Ramos (cell line): ENCODE results near the gene TM4SF4.

Experiments
- in situ Hi-C: fragments of 300-500 bp; cut with MboI; formaldehyde crosslinking; loops from one replicate; pipeline ENCODE4 v1.14.3; 2022; ENCODE audit warnings: low sequenced_read_pairs; ENCODE audit not compliant: unreplicated experiment

Gene TM4SF4

GRCh38 chr3:149536429-149536828 lies 61.9 kb downstream of the TM4SF4 start:
- in situ Hi-C loops, result no loop called here

GRCh38 chr3:149538371-149538770 lies 63.9 kb downstream of the TM4SF4 start:
- in situ Hi-C loops, result no loop called here

DNA sequence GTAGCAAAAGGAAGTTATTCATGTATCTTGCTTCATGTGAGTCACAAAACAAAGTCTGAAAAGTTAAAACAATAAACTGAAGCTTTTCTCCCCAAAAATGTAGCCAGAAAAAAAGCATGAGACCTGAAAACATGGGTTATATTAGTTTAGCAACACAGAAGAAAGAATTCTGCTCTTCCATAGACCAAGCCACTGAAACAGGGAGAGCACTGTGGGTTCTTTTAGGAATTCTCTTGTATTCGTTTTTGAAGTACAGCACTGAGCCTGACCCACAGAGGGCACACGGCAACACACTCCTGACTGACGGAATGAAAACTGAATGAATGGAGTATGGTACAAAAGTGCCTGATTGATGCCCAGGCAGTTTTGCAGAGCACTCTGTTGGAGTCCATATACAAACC lies 66.6 kb downstream of the TM4SF4 start:
- in situ Hi-C loops, result no loop called here

GRCh38 chr3:149542375-149543312 lies 68.1 kb downstream of the TM4SF4 start:
- in situ Hi-C loops, result no loop called here

GRCh38 chr3:149545049-149545448 lies 70.6 kb downstream of the TM4SF4 start:
- in situ Hi-C loops, result no loop called here

DNA sequence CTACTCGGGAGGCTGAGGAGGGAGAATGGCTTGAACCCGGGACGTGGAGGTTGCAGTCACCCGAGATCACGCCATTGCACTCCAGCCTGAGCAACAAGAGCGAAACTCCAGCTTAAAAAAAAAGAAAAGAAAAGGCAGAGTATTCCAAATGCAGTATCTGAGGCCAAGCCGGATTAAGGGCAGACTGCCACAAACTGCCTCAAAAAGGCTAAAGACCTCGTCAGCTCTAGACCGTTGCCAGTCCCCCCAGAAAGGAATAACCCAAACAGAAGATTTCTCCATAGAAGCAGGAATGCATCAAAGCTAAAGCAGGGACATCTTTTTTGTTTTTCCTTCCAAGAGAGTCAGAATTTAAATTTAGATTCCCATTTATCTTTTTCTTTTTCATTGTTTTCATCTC lies 72.9 kb downstream of the TM4SF4 start:
- in situ Hi-C loops, result no loop called here

DNA sequence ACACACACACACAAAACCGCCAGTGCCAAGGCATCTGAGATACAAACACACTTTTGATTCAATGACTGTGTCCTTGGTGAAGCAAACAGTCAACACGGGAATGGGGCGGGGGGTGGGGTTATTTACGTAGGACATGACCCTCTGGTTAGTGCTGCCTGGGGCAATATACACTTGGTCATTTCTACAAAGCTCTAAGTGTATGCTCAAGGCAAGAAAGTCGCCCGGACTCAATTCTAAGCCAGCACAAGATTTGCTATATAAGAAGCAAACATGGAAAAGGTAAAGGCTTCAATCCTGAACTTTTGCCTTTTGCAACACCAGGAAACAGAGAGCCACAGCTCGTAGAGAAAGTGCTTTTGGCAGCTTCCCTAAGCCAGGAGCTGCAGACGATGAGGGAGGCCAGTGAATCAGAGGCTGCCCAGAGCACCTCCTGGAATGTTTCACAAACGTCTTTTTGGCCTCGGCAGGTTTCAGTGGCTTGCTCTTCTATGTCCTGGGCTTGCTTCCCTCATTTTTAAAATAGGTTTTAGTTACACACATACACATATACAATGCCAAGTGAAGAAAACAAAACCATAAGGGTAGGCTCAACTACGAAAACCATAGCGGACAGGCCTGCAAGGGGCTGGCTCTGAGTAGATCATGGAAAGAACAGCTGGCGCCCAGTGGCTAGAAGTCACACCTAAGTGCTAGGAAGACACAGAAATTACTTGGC lies 73.6 kb downstream of the TM4SF4 start:
- in situ Hi-C loops, result no loop called here

GRCh38 chr3:149548669-149549065 lies 74.2 kb downstream of the TM4SF4 start:
- in situ Hi-C loops, result no loop called here

DNA sequence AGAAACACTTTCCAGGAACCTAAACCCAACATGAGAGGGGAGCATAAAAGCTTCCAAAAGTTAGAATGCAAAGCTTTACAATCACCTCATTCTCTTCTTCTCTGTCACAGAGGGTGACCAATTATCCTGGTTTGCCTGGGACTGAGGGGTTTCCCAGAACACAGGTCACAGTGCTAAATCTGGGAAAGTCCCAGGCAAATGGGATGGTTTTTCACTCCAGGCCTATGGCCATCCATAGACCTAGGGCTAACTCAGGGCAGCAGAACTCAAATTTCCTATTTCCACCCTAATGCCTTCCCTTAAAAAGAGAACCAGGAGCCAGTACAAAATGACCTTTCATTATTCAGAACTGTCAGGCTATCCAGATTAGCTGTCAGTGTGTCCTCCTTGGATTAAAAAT lies 77.0 kb downstream of the TM4SF4 start:
- in situ Hi-C loops, result no loop called here

- in situ Hi-C loops, result no loop called here
Measured at GRCh38 chr3:149552700-149553099, 78.2 kb downstream of the TM4SF4 start.
